ENCODE data around the gene C19orf53.

C19orf53 gene

DNA sequence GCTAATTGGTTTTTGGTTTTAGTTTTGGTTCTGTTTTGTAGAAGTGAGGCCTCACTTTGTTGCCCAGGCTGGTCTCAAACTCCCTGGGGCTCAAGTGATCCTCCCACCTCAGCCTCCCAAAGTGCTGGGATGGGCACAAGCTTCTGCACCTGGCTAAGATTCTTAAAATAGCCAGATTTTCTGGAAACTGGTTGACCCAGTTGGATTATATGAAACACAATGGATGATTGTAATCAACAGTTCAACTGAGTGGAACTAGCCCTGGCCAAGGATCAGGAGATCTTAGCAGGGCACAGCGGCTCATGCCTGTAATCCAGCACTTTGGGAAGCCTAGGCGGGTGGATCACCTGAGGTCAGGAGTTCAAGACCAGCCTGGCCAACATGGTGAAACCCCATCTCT, 39.5 kb upstream of the C19orf53 start:
- DNase-seq (ENCODE audit: low read depth): no peak
- H3K4me3 ChIP-seq (ENCODE audit: control insufficient read depth, low read depth, low read length): no peak overlapping the region
- no peak for TF ChIP-seq CTCF (conservative IDR thresholded peaks at IDR 0.05; ENCODE audit: control insufficient read depth, insufficient read depth, low read depth, low read length)

- no peak for TF ChIP-seq CTCF (conservative IDR thresholded peaks at IDR 0.05; ENCODE audit: control insufficient read depth, insufficient read depth, low read depth, low read length)
- DNase-seq (ENCODE audit: low read depth): no peak
Observed at GRCh38 chr19:13738073-13738472, 36.2 kb upstream of the C19orf53 start.

DNA sequence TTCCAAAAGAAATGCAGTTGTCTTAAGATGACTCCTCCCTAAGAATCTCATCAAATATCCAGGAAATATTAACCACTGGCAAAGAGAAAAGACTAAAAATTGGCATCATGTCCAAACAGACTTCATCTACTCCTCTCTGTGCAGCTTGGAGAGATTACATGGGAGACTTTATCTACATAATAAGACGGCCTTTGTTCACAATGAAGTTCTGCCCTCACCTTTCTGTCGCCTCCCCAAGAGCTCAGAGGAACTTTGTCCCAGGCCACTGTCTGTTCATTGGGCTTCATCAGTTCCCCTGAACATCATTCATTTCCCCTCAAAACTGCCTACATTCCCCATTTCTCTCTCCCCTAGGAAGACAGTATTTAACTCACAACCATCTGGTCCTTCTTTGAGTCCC, 32.4 kb upstream of the C19orf53 start:
- TF ChIP-seq CTCF (conservative IDR thresholded peaks at IDR 0.05; ENCODE audit: control insufficient read depth, insufficient read depth, low read depth, low read length): no peak
- no peak overlapping the region for H3K4me3 ChIP-seq (ENCODE audit: control insufficient read depth, low read depth, low read length)
- no peak for DNase-seq (ENCODE audit: low read depth)

More at GRCh38 chr19:13738073-13738472, 36.2 kb upstream of the C19orf53 start:
- no peak overlapping the region for H3K4me3 ChIP-seq (ENCODE audit: control insufficient read depth, low read depth, low read length)

DNA sequence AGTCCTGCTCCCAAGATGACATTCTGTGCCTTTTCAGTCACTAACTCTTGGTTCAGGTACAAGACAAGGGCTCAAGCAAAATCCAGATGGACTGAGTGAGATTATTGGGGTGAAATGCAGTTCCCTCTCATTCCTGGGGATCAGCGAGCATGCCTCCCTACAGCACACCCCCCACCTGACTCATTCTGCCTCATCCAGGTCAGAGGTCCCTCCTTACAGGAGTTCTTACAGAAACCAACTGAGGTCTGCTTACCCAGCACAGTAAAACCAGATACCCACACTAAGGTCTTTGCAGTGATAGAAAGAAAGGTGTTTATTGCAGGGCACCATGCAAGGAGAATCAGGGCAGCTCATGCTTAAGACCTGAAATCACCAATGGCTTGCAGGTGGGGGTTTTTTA, 31.5 kb upstream of the C19orf53 start:
- peak; percentile 61 for DNase-seq (ENCODE audit: low read depth)
- no peak overlapping the region for H3K4me3 ChIP-seq (ENCODE audit: control insufficient read depth, low read depth, low read length)
- no peak for TF ChIP-seq CTCF (conservative IDR thresholded peaks at IDR 0.05; ENCODE audit: control insufficient read depth, insufficient read depth, low read depth, low read length)

DNA sequence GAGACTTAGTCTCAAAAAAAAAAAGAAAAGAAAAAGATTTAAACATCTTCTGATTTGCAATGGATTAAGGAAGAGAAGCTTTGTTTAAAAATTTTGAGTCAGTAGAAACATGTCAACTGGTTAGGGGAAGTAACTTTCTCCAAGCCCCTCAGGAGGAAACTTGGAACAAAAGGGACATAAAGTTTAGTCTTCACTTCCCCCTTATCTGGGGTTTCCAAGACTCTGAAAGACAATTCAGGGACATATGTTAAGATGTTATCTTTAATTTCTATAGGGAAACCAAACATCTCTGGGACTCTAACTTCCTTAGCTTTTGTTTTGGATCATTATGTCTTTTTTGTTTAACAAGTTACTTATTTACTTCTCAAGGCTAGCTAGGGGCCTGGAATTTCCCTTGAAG, 30.1 kb upstream of the C19orf53 start:
- H3K4me3 ChIP-seq (ENCODE audit: control insufficient read depth, low read depth, low read length): no peak overlapping the region
- no peak for DNase-seq (ENCODE audit: low read depth)
- no peak for TF ChIP-seq CTCF (conservative IDR thresholded peaks at IDR 0.05; ENCODE audit: control insufficient read depth, insufficient read depth, low read depth, low read length)

GRCh38 chr19:13747098-13747453, 27.2 kb upstream of the C19orf53 start:
- no peak for TF ChIP-seq CTCF (conservative IDR thresholded peaks at IDR 0.05; ENCODE audit: control insufficient read depth, insufficient read depth, low read depth, low read length)
- H3K4me3 ChIP-seq (ENCODE audit: control insufficient read depth, low read depth, low read length): peak overlapping the region; percentile 23
- no peak for DNase-seq (ENCODE audit: low read depth)

DNA sequence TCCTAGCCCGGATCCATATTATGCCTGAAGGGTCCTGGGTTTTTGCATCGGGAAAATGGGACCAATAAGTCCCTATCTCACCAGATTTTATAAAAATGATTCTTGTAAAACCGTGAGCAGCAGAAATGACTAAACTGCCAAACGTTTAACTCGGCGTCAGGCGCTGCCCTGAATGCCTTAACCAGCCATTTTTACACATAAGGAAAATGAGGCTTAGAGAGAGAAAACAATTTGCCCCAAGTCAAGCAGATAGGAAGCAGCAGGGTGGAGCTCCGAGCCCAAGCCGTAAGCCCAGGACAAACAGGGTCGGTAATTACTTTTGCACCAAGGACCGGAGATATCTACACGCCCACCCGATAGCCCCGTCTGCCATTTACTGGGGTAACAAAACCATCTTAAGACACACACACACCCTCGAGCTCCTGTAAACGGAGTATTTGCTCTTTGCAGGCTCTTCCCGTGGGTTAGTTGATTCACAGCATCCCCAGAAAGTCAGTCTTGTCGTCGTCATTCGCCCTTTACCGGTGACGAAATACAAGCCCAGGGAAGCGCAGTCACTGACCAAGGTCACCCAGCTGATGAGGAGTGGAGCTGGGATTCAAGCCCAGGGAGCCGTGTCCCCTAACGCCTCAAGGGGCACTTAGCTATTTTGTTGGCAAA, 26.0 kb upstream of the C19orf53 start:
- H3K4me3 ChIP-seq (ENCODE audit: control insufficient read depth, low read depth, low read length): peak overlapping the region; percentile 87
- TF ChIP-seq CTCF (conservative IDR thresholded peaks at IDR 0.05; ENCODE audit: control insufficient read depth, insufficient read depth, low read depth, low read length): no peak
- DNase-seq (ENCODE audit: low read depth): peak; percentile 73

Data from fibroblast of mammary gland (primary cell).